ELR (cell line): ENCODE results near the gene MB.
"Not testable (repeated sequence)": the region's sequence is repeated elsewhere in the genome, so short reads cannot be mapped to it uniquely, and the experiment has no call there.

Experiments used
- DNase-seq: peaks from one replicate; pipeline ENCODE4 v3.0.0-alpha.2; 2015; ENCODE audit warnings: low read depth

The MB gene

GRCh38 chr22:35637254-35637653 lies 20.1 kb upstream of the MB start:
- no peak for DNase-seq

GRCh38 chr22:35634943-35635540 lies 17.9 kb upstream of the MB start:
- no peak for DNase-seq

GRCh38 chr22:35634015-35634414 lies 16.9 kb upstream of the MB start:
- no peak for DNase-seq

GRCh38 chr22:35633520-35633919 lies 16.4 kb upstream of the MB start:
- DNase-seq = no peak

- DNase-seq = no peak
Measured at GRCh38 chr22:35632935-35633334, 15.8 kb upstream of the MB start.

- peak; percentile 69 for DNase-seq
Measured at GRCh38 chr22:35631597-35631996, 14.5 kb upstream of the MB start.

GRCh38 chr22:35630891-35631290 lies 13.8 kb upstream of the MB start:
- DNase-seq = no peak

- peak; percentile 72 for DNase-seq
Measured at GRCh38 chr22:35630387-35630793, 13.3 kb upstream of the MB start.

GRCh38 chr22:35629406-35630216 lies 12.5 kb upstream of the MB start:
- DNase-seq = peak; percentile 99

GRCh38 chr22:35628732-35629131 lies 11.6 kb upstream of the MB start:
- no peak for DNase-seq

- peak; percentile 93 for DNase-seq
Measured at GRCh38 chr22:35627267-35628041, 10.3 kb upstream of the MB start.

- DNase-seq = no peak
Measured at GRCh38 chr22:35625763-35626432, 8.8 kb upstream of the MB start.

GRCh38 chr22:35624547-35624946 lies 7.4 kb upstream of the MB start:
- no peak for DNase-seq

GRCh38 chr22:35623885-35624284 lies 6.8 kb upstream of the MB start:
- DNase-seq = not testable (repeated sequence)

- no peak for DNase-seq
Measured at GRCh38 chr22:35622191-35622913, 5.2 kb upstream of the MB start.

- DNase-seq = no peak
Measured at GRCh38 chr22:35621451-35621850, 4.3 kb upstream of the MB start.

GRCh38 chr22:35620624-35621251 lies 3.6 kb upstream of the MB start:
- no peak for DNase-seq

- DNase-seq = no peak
Measured at GRCh38 chr22:35619336-35620094, 2.4 kb upstream of the MB start.

GRCh38 chr22:35618427-35619223 lies 1.5 kb upstream of the MB start:
- no peak for DNase-seq

GRCh38 chr22:35616043-35616442 lies 1.1 kb downstream of the MB start:
- no peak for DNase-seq
